Natural killer cell (primary cell): ENCODE data around the gene CES2. TPM values are rescaled to one million over a fixed set of nuclear protein-coding genes. Genes with fewer than 3 reads are reported as not detected.

Experiments used
- ATAC-seq, 3 donors: fragments of 150-1000 bp in 2 of 3; fragments of 200-7000 bp in 1 of 3; cut with Tn5 transposase; 1 replicate in 1 of 3; 2 replicates in 2 of 3; pipeline ENCODE4 v1.10.0; 2021; ENCODE audit warnings: mild to moderate bottlenecking in 2 of 3, moderate library complexity in 2 of 3
- DNase-seq, 2 donors: peaks; one replicate each; pipeline versions ENCODE4 v3.0.0 to v3.0.0-alpha.2; 2013 to 2021; ENCODE audit warnings: mixed read lengths in 1 of 2
- H3K27ac ChIP-seq: one replicate; pipeline ENCODE4 v1.5.1; 2013; ENCODE audit warnings: mild to moderate bottlenecking, low read length
- H3K27me3 ChIP-seq: one replicate; pipeline ENCODE4 v1.6.1; 2013; ENCODE audit warnings: low read length; ENCODE audit not compliant: control insufficient read depth, insufficient read depth
- H3K36me3 ChIP-seq: one replicate; pipeline ENCODE4 v1.6.1; 2013; ENCODE audit warnings: low read length; ENCODE audit not compliant: control insufficient read depth, insufficient read depth
- H3K4me1 ChIP-seq: one replicate; pipeline ENCODE4 v1.6.1; 2013; ENCODE audit warnings: low read length; ENCODE audit not compliant: control insufficient read depth, insufficient read depth
- H3K4me3 ChIP-seq: one replicate; pipeline ENCODE4 v1.5.1; 2013; ENCODE audit warnings: low read length
- H3K9me3 ChIP-seq: one replicate; pipeline ENCODE4 v1.6.1; 2013; ENCODE audit warnings: low read length; ENCODE audit not compliant: control insufficient read depth, insufficient read depth
- H3K27ac Mint-ChIP-seq, 2 donors: one replicate each; pipeline ENCODE4 v1.8.0; 2022; ENCODE audit warnings: mild to moderate bottlenecking in 2 of 2, mixed read lengths in 2 of 2, moderate library complexity in 1 of 2
- H3K27me3 Mint-ChIP-seq, 2 donors: one replicate each; pipeline ENCODE4 v1.8.0; 2022; ENCODE audit warnings: low read depth in 2 of 2, mixed read lengths in 2 of 2
- H3K36me3 Mint-ChIP-seq: one replicate; pipeline ENCODE4 v1.8.0; 2022; ENCODE audit warnings: mixed read lengths
- H3K4me1 Mint-ChIP-seq, 2 donors: one replicate each; pipeline ENCODE4 v1.8.0; 2022; ENCODE audit warnings: mixed read lengths in 2 of 2
- H3K4me3 Mint-ChIP-seq: one replicate; pipeline ENCODE4 v1.8.0; 2022; ENCODE audit warnings: mild to moderate bottlenecking, moderate library complexity, mixed read lengths
- H3K9me3 Mint-ChIP-seq, 2 donors: one replicate each; pipeline ENCODE4 v1.8.0; 2022; ENCODE audit warnings: mixed read lengths in 2 of 2
- WGBS: methylation state at CpG from one replicate; pipeline ENCODE4 v1.1.7; 2013; ENCODE audit warnings: missing lambda C conversion rate; ENCODE audit not compliant: insufficient coverage; 5-methylcytosine and 5-hydroxymethylcytosine counted together
- intact Hi-C: fragments of 100-400 bp; cut with micrococcal nuclease; formaldehyde crosslinking; loops from one replicate; pipeline ENCODE4 v1.14.2; 2022
- total RNA-seq, 4 donors: library from RNA; stranded (reverse); fragments of 120-200 nt in 1 of 4; gene quantifications; one replicate each; pipeline versions ENCODE4 v1.2.3 to v1.2.4, GENCODE V29; 2013 to 2022
- TF ChIP-seq, protein P1 (sequence below): fragments of 200-600 bp; IDR thresholded peaks from one replicate; pipeline ENCODE4 v1.8.0; 2022; ENCODE audit warnings: antibody characterized with exemption

CES2 gene
- total RNA-seq, 3 donors from 2014 or later (not counting 1 experiment from before 2014, with no cell fraction given), result 26.9 to 33.6 (median 33.1) TPM

DNA sequence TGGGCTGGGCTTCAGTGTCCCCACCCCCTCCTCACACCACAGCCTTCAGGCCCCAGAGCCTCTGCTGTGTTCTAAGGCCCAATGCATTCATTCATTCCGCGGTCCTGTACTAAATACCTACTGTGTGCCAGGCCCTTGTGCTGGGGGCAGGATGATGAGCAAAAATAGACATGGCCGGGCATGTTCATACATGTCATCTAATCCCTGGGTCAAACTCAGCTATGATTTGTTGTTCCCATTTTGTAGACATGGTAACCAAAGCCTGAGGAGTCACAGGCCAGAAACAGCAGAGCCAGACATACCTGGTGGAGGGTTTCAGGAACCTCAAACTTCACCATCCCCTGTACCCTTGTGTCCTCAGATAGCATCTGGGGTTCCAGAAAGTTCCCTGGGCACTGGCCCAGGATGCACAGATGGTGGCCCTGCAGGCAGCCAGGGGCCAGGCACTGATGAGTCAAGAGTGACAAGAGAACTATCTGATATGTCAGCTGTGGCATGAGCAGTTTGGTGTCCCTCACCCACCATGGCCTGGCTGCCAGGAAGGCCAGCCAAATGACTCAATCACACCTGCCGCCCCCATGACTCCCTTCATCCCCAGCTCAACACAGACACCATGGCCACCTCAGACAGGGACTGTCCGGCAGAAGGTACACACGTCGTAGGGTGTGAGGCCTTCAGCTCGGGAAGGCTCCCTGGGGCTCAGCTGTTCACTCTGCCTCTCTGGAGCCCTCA is 7.2 kb upstream of the CES2 start:
- Mint-ChIP-seq H3K9me3 (no peaks in the 10 kb centered on the region), H3K4me3 (no peak overlapping the region), H3K36me3 (no peaks in the 10 kb centered on the region), H3K4me1 (peaks cover 16 to 28% of the 10 kb centered on the region in 2 donors), H3K27me3 (peaks cover 10 to 20% of the 10 kb centered on the region in 2 donors), H3K27ac (peak overlapping the region; percentile 18 to 37)
- H3K4me1 ChIP-seq, result peaks cover 24% of the 10 kb centered on the region
- no peak for DNase-seq
- TF ChIP-seq, protein P1, sequence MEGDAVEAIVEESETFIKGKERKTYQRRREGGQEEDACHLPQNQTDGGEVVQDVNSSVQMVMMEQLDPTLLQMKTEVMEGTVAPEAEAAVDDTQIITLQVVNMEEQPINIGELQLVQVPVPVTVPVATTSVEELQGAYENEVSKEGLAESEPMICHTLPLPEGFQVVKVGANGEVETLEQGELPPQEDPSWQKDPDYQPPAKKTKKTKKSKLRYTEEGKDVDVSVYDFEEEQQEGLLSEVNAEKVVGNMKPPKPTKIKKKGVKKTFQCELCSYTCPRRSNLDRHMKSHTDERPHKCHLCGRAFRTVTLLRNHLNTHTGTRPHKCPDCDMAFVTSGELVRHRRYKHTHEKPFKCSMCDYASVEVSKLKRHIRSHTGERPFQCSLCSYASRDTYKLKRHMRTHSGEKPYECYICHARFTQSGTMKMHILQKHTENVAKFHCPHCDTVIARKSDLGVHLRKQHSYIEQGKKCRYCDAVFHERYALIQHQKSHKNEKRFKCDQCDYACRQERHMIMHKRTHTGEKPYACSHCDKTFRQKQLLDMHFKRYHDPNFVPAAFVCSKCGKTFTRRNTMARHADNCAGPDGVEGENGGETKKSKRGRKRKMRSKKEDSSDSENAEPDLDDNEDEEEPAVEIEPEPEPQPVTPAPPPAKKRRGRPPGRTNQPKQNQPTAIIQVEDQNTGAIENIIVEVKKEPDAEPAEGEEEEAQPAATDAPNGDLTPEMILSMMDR, result no peak
- WGBS, result 86% methylated on average over 8 of the region's 8 CpGs
- no peak overlapping the region for H3K27ac ChIP-seq
- ATAC-seq, result no peak
- intact Hi-C loops, result loop anchor here (2.0 kb wide), 1 partner anchor 33 kb away; no protein-coding TSS in a partner anchor
- peaks cover 2% of the 10 kb centered on the region for H3K36me3 ChIP-seq
- no peak overlapping the region for H3K4me3 ChIP-seq
- no peaks in the 10 kb centered on the region for H3K9me3 ChIP-seq
- H3K27me3 ChIP-seq, result peaks cover 17% of the 10 kb centered on the region

DNA sequence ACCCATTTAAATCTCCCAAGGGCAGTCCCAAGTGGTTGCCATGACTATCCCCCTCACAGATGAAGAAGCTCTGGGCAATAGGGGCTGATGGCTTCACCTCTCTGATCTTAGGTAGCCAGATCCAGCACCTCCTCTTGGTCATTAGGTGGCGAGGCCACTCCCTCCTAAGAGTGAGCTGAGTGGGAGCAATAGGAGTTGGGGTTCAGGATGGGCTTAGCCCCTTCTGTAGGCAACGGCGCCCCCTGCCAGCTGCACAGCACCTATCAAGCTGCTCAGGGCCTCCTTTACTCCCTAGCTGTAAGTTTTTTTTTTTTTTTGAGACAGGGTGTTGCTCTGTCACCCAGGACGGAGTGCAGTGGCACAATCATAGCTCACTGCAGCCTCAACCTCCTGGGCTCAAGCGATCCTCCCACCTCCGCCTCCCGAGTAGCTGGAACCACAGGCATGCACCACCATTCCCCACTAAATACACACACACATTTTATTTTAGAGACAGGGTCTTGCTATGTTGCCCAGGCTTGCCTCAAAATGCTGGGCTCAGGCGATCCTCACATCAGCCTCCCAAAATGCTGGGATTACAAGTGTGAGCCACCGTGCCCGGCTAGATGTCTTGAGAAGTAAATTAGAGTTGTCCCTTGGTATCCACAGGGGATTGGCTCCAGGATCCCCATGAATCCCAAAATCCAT is 6.5 kb upstream of the CES2 start:
- peaks cover 23 to 32% of the 10 kb centered on the region in 2 donors for H3K4me1 Mint-ChIP-seq
- Histone ChIP-seq H3K36me3 (peaks cover 2% of the 10 kb centered on the region), H3K4me3 (no peak overlapping the region), H3K4me1 (peaks cover 31% of the 10 kb centered on the region), H3K27me3 (peaks cover 16% of the 10 kb centered on the region), H3K27ac (no peak overlapping the region), H3K9me3 (no peaks in the 10 kb centered on the region)
- H3K4me3 Mint-ChIP-seq, result no peak overlapping the region
- peak in 1 of 2 donors; percentile 50 for DNase-seq
- TF ChIP-seq, protein P1, result peak; percentile 15
- ATAC-seq, result peak in 1 of 3 donors; percentile 19
- H3K27ac Mint-ChIP-seq, result peak overlapping the region in 1 of 2 donors; percentile 18
- H3K9me3 Mint-ChIP-seq, result no peaks in the 10 kb centered on the region
- H3K36me3 Mint-ChIP-seq, result no peaks in the 10 kb centered on the region
- H3K27me3 Mint-ChIP-seq, result peaks cover 3 to 12% of the 10 kb centered on the region in 2 donors
- WGBS, result 90% methylated on average over 10 of the region's 10 CpGs
- intact Hi-C loops, result loop anchor here (2.0 kb wide), 1 partner anchor 34 kb away; no protein-coding TSS in a partner anchor

DNA sequence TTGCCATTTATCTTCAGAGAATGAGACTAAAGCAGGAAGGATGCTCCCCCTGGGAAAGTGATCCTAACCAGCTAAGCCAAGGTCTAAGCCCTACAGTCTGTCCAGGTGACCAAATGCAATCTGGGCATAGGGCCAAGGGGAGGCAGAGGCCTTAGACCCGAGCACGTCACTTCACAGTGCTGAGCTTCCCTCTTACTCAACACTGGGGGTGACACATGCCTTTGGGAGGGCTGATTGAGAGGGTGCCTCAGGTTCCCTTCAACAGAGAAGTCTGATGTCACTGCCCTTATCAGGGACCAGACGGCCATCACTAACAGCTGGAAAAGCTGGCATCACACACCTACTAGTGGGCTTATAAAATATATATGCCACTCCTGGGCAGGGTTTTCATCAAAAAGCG is 5.1 kb upstream of the CES2 start:
- Histone ChIP-seq H3K36me3 (peaks cover 2% of the 10 kb centered on the region), H3K27ac (no peak overlapping the region), H3K4me3 (no peak overlapping the region), H3K4me1 (peaks cover 28% of the 10 kb centered on the region), H3K27me3 (peaks cover 10% of the 10 kb centered on the region), H3K9me3 (no peaks in the 10 kb centered on the region)
- peaks cover 0 to 7% of the 10 kb centered on the region in 2 donors for H3K27me3 Mint-ChIP-seq
- H3K4me1 Mint-ChIP-seq, result peaks cover 33 to 44% of the 10 kb centered on the region in 2 donors
- intact Hi-C loops, result no loop called here
- no peak overlapping the region for H3K27ac Mint-ChIP-seq
- DNase-seq (no peak), ATAC-seq (no peak)
- TF ChIP-seq, protein P1, result no peak
- WGBS, result 92% methylated on average over 2 of the region's 4 CpGs
- no peaks in the 10 kb centered on the region for H3K36me3 Mint-ChIP-seq
- no peaks in the 10 kb centered on the region for H3K9me3 Mint-ChIP-seq
- H3K4me3 Mint-ChIP-seq, result no peak overlapping the region
